OCI-LY1 (cell line): ENCODE measurements around the gene PIAS1.

ENCODE experiments used
- EZH2 ChIP-seq: fragments of 200-600 bp; sonication (generic), shearing (Covaris generic); IDR thresholded peaks from 2 replicates; pipeline ENCODE4 v1.8.0; 2017; ENCODE audit warnings: borderline replicate concordance, mixed run types, mild to moderate bottlenecking, antibody characterized with exemption, low read length, moderate library complexity, mixed read lengths
- TF ChIP-seq, protein P1 (sequence below): fragments of 200-600 bp; sonication (generic), shearing (Covaris generic); IDR thresholded peaks from 2 replicates; pipeline ENCODE4 v1.5.1; 2017; ENCODE audit warnings: mild to moderate bottlenecking, antibody characterized with exemption, low read length, moderate library complexity, mixed read lengths

- TF ChIP-seq, protein P1, sequence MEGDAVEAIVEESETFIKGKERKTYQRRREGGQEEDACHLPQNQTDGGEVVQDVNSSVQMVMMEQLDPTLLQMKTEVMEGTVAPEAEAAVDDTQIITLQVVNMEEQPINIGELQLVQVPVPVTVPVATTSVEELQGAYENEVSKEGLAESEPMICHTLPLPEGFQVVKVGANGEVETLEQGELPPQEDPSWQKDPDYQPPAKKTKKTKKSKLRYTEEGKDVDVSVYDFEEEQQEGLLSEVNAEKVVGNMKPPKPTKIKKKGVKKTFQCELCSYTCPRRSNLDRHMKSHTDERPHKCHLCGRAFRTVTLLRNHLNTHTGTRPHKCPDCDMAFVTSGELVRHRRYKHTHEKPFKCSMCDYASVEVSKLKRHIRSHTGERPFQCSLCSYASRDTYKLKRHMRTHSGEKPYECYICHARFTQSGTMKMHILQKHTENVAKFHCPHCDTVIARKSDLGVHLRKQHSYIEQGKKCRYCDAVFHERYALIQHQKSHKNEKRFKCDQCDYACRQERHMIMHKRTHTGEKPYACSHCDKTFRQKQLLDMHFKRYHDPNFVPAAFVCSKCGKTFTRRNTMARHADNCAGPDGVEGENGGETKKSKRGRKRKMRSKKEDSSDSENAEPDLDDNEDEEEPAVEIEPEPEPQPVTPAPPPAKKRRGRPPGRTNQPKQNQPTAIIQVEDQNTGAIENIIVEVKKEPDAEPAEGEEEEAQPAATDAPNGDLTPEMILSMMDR: no peak
- TF ChIP-seq EZH2: no peak
Measured at GRCh38 chr15:68096099-68096498, 42.0 kb downstream of the PIAS1 start.
